HCT116 (cell line): ENCODE data around the gene MYH15.

Experiments
- CTCF ChIP-seq, 3 experiments: fragments of 200-600 bp in 1 of 3; sonication (generic) in 1 of 3; IDR thresholded peaks in 2 of 3; conservative IDR thresholded peaks in 1 of 3; 2 replicates each; pipeline ENCODE4 v1.5.1; 2012 to 2017; ENCODE audit warnings: low read depth in 2 of 3, low read length in 2 of 3, antibody characterized with exemption in 1 of 3, borderline replicate concordance in 1 of 3, control low read depth in 1 of 3, mild to moderate bottlenecking in 1 of 3, mixed read lengths in 1 of 3, mixed run types in 1 of 3, moderate library complexity in 1 of 3; ENCODE audit not compliant: insufficient read depth in 1 of 3
- EZH2phosphoT487 ChIP-seq: fragments of 200-600 bp; IDR thresholded peaks from 2 replicates; pipeline ENCODE4 v1.6.1; 2018; ENCODE audit warnings: antibody characterized with exemption, borderline replicate concordance
- FOSL1 ChIP-seq: IDR thresholded peaks from 2 replicates; pipeline ENCODE4 v1.6.1; 2012; ENCODE audit warnings: low read depth
- JUND ChIP-seq: IDR thresholded peaks from 2 replicates; pipeline ENCODE4 v1.6.1; 2012
- POLR2A ChIP-seq: IDR thresholded peaks from 2 replicates; pipeline ENCODE4 v1.7.0; 2011; ENCODE audit warnings: borderline replicate concordance; ENCODE audit not compliant: insufficient read depth, insufficient read length; ENCODE audit errors: extremely low read depth
- SP1 ChIP-seq: IDR thresholded peaks from 2 replicates; pipeline ENCODE4 v1.6.1; 2012; ENCODE audit warnings: low read depth
- ZBTB33 ChIP-seq: IDR thresholded peaks from 2 replicates; pipeline ENCODE4 v1.6.1; 2011; ENCODE audit warnings: mild to moderate bottlenecking, low read length, moderate library complexity; ENCODE audit not compliant: insufficient replicate concordance; ENCODE audit errors: extremely low read depth

GRCh38 chr3:108459225-108459624 is 51.2 kb downstream of the MYH15 start:
- TF ChIP-seq EZH2phosphoT487 (no peak), POLR2A (no peak), SP1 (no peak), FOSL1 (no peak), ZBTB33 (no peak), JUND (no peak), CTCF (IDR thresholded peaks at IDR 0.05 in 2 of 3, conservative IDR thresholded peaks at IDR 0.05 in 1 of 3; ENCODE audit: borderline replicate concordance in 1 of 3, insufficient read depth in 1 of 3, low read depth in 2 of 3, low read length in 2 of 3) (no peak)
